GM12878 (cell line): ENCODE results near the gene GRAMD1C. TPM values are rescaled to one million over a fixed set of nuclear protein-coding genes. Genes with fewer than 3 reads are reported as not detected.

Experiments
- ATAC-seq: fragments of 200-7000 bp; cut with Tn5 transposase; 3 replicates; pipeline ENCODE4 v1.9.1; 2020; ENCODE audit warnings: mild to moderate bottlenecking, moderate library complexity
- BruUV-seq: library from RNA; stranded (reverse); fragments of 400-500 nt; replicated peaks from 2 replicates; lab custom pipeline; 2021; lab: Mats Ljungman, UMichigan
- CTCF ChIA-PET: fragments of 300-600 bp; sonication (Branson Sonifier 250); formaldehyde crosslinking; extraction: SDS; loops from one replicate; lab custom pipeline; 2021; ENCODE audit warnings: inconsistent platforms; lab: Yijun Ruan, JAX
- POLR2A ChIA-PET: fragments of 350-600 bp; formaldehyde crosslinking; extraction: SDS; loops from one replicate; lab custom pipeline; 2021; ENCODE audit warnings: inconsistent platforms; lab: Charles Lee
- RAD21 ChIA-PET: fragments of 300-600 bp; sonication (Branson Sonifier 250); formaldehyde crosslinking; loops from one replicate; lab custom pipeline; 2023; ENCODE audit warnings: antibody characterized with exemption; ENCODE audit not compliant: unreplicated experiment; lab: Charles Lee
- SMC1A ChIA-PET: fragments of 300-600 bp; sonication (Branson Sonifier 250); formaldehyde crosslinking; loops from one replicate; lab custom pipeline; 2023; ENCODE audit not compliant: unreplicated experiment, uncharacterized antibody; lab: Charles Lee
- DNase-seq: peaks from one replicate; pipeline ENCODE4 v3.0.0-alpha.2; 2011; ENCODE audit warnings: low read depth, low spot score
- FAIRE-seq: peaks from 3 replicates; lab custom pipeline; 2011; peaks lifted over from hg19 to GRCh38; lab: Jason Lieb, UNC
- H2AFZ ChIP-seq: 2 replicates; pipeline ENCODE4 v1.6.0; 2011; ENCODE audit warnings: low read depth, low read length, control low read depth; ENCODE audit not compliant: control insufficient read depth
- H3K27ac ChIP-seq: 2 replicates; pipeline ENCODE4 v1.5.1; 2011; ENCODE audit warnings: control low read depth; ENCODE audit not compliant: control insufficient read depth, insufficient read depth
- H3K27me3 ChIP-seq, 2 experiments: replicated peaks in 1 of 2; 2 replicates each; pipeline versions ENCODE4 v1.6.0 to v1.6.1; 2011; ENCODE audit warnings: low read length in 1 of 2; ENCODE audit not compliant: control insufficient read depth in 2 of 2, insufficient read depth in 2 of 2
- H3K36me3 ChIP-seq, 2 experiments: 2 replicates each; pipeline ENCODE4 v1.5.1; 2011; ENCODE audit warnings: low read length in 1 of 2; ENCODE audit not compliant: control insufficient read depth in 2 of 2, insufficient read depth in 2 of 2
- H3K4me1 ChIP-seq: 2 replicates; pipeline ENCODE4 v1.6.1; 2011; ENCODE audit warnings: mild to moderate bottlenecking, low read length, moderate library complexity, mixed read lengths; ENCODE audit not compliant: control insufficient read depth, insufficient read depth
- H3K4me2 ChIP-seq: 2 replicates; pipeline ENCODE4 v1.6.0; 2011; ENCODE audit warnings: control low read depth; ENCODE audit not compliant: control insufficient read depth, insufficient read depth
- H3K4me3 ChIP-seq: fragments of 200-600 bp; sonication (generic); 2 replicates; pipeline ENCODE4 v1.5.1; 2016
- H3K79me2 ChIP-seq: 2 replicates; pipeline ENCODE4 v1.6.0; 2011; ENCODE audit warnings: low read length; ENCODE audit not compliant: control insufficient read depth, insufficient read depth
- H3K9ac ChIP-seq: 2 replicates; pipeline ENCODE4 v1.8.0; 2011; ENCODE audit warnings: low read length, control low read depth, mixed read lengths; ENCODE audit not compliant: control insufficient read depth, insufficient read depth
- H3K9me3 ChIP-seq: replicated peaks from 3 replicates; pipeline ENCODE4 v1.5.1; 2011; ENCODE audit warnings: mild to moderate bottlenecking, low read length; ENCODE audit not compliant: control insufficient read depth, insufficient read depth
- H4K20me1 ChIP-seq: 2 replicates; pipeline ENCODE4 v1.6.0; 2011; ENCODE audit not compliant: control insufficient read depth, insufficient read depth
- ASH2L ChIP-seq: fragments of 300-600, 200-600 bp; sonication (generic); IDR thresholded peaks from 2 replicates; pipeline ENCODE4 v1.6.1; 2017; ENCODE audit warnings: low read depth, mild to moderate bottlenecking, borderline replicate concordance
- EGR1 ChIP-seq, 2 experiments: IDR thresholded peaks; 1 replicate in 1 of 2; 2 replicates in 1 of 2; pipeline ENCODE4 v1.6.1; 2011 to 2012; ENCODE audit warnings: low read depth in 2 of 2, low read length in 2 of 2, borderline replicate concordance in 1 of 2, mild to moderate bottlenecking in 1 of 2, moderate library complexity in 1 of 2
- IKZF2 ChIP-seq, 2 experiments: fragments of 450-650 bp; IDR thresholded peaks; 2 replicates each; pipeline ENCODE4 v1.6.1; 2017; ENCODE audit warnings: mild to moderate bottlenecking in 2 of 2, moderate library complexity in 2 of 2
- KLF5 ChIP-seq: fragments of 450-650 bp; IDR thresholded peaks from 2 replicates; pipeline ENCODE4 v1.6.1; 2014; ENCODE audit warnings: mild to moderate bottlenecking; ENCODE audit not compliant: partially characterized antibody
- NRF1 ChIP-seq: conservative IDR thresholded peaks from 2 replicates; pipeline ENCODE4 v1.6.1; 2011; ENCODE audit warnings: mild to moderate bottlenecking, low read depth, low read length, improper control_type of control experiment
- RAD51 ChIP-seq: fragments of 450-650 bp; IDR thresholded peaks from 2 replicates; pipeline ENCODE4 v1.6.1; 2016; ENCODE audit warnings: moderate library complexity, mild to moderate bottlenecking, inconsistent platforms
- TBL1XR1 ChIP-seq: IDR thresholded peaks from 2 replicates; pipeline ENCODE4 v1.6.1; 2012; ENCODE audit warnings: low read depth, low read length, improper control_type of control experiment
- TCF12 ChIP-seq: IDR thresholded peaks from 2 replicates; pipeline ENCODE4 v1.6.1; 2011; ENCODE audit warnings: low read depth, mild to moderate bottlenecking, low read length
- ZSCAN29 ChIP-seq: fragments of 450-650 bp; IDR thresholded peaks from 2 replicates; pipeline ENCODE4 v1.6.1; 2017; ENCODE audit warnings: mild to moderate bottlenecking, moderate library complexity
- WGBS: methylation state at CpG from one replicate; pipeline ENCODE4 v1.1.6; 2016; ENCODE audit warnings: low lambda C conversion rate; ENCODE audit not compliant: insufficient replicate concordance, insufficient coverage; ENCODE audit errors: missing lambda C conversion rate; 5-methylcytosine and 5-hydroxymethylcytosine counted together
- in situ Hi-C: fragments of 300-500 bp; cut with MboI; formaldehyde crosslinking; loops from 9 replicates; pipeline ENCODE4 v1.14.3; 2018; ENCODE audit warnings: mixed read lengths
- intact Hi-C: fragments of 100-400 bp; cut with micrococcal nuclease; formaldehyde crosslinking; loops from one replicate; pipeline ENCODE4 v1.14.2; 2022; ENCODE audit not compliant: unreplicated experiment
- polyA plus RNA-seq, 11 experiments: library from polyadenylated mRNA; depleted of rRNA in 4 of 11; unstranded in 6 of 11; stranded (reverse) in 5 of 11; fragments of >200 nt; fragmentation: Nextera tagmentation in 4 of 11; fragmentation: Illumina TruSeq in 1 of 11; extraction: Ambion mirVana in 4 of 11; extraction: Trizol in 1 of 11; gene quantifications; 1 replicate in 1 of 11; 2 replicates in 10 of 11; pipeline versions ENCODE4 v1.2.1 to v1.2.3, GENCODE V29; 2011 to 2016; ENCODE audit warnings: inconsistent platforms in 2 of 11, missing spikeins in 2 of 11, low read depth in 1 of 11
- total RNA-seq, 4 experiments: library from RNA; depleted of rRNA in 3 of 4; stranded (reverse); fragments of >200 nt in 3 of 4; fragmentation: Illumina TruSeq in 1 of 4; extraction: Trizol in 1 of 4; gene quantifications; 2 replicates each; pipeline versions ENCODE4 v1.2.1 to v1.2.3, GENCODE V29; 2013 to 2021

Gene GRAMD1C
- total and polyA plus RNA-seq, 10 of the 15 experiments (the other 5 are each of a cell fraction or from before 2014, with no cell fraction given): 3.2 to 9.2 (median 5.5) TPM

DNA sequence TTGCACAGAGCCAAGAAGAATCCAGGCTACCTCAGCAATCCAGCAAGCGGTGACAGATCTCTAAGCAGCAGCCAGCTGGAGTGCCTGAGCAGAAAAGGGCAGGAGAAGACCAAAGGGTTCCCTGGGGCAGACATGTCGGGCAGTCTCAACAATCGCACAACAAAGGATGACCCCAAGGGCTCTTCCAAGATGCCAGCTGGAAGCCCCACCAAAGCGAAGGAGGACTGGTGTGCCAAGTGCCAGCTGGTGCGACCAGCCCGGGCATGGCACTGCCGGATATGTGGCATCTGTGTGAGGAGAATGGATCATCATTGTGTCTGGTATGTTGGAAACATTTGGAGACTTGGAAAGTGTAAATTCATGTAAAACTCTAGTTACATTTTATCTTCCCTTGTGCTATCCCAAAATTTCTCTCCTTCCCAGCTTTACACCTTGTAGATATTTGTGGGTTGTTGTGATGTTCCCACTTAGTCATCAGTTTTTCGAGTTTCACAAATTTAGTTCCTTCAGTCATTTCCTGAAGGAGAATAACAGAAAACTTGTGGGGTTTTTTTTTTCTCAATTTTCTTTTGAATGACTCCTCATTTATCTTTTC is 115.6 kb downstream of the GRAMD1C start (continued):
- no peak for TF ChIP-seq KLF5
- TF ChIP-seq TBL1XR1: no peak
- no peak for TF ChIP-seq TCF12
- no peak for TF ChIP-seq NRF1
- TF ChIP-seq IKZF2 (IDR thresholded peaks at IDR 0.05): no peak
- no peak for TF ChIP-seq RAD51
- TF ChIP-seq ZSCAN29: no peak
- no peak for TF ChIP-seq EGR1 (IDR thresholded peaks at IDR 0.05; ENCODE audit: borderline replicate concordance in 1 of 2, low read depth in 2 of 2, low read length in 2 of 2)

GRCh38 chr3:113963879-113964278 is 125.3 kb downstream of the GRAMD1C start:
- BruUV-seq: no TSS peak
- DNase-seq: no peak
- in situ Hi-C loops (no loop called here), intact Hi-C loops (no loop called here)
- Histone ChIP-seq H3K9me3 (no peaks in the 10 kb centered on the region), H3K36me3 (no peaks in the 10 kb centered on the region), H3K27ac (no peak overlapping the region), H3K4me1 (no peaks in the 10 kb centered on the region), H3K27me3 (no peaks in the 10 kb centered on the region), H3K9ac (no peak overlapping the region), H3K4me3 (no peak overlapping the region), H2AFZ (no peak overlapping the region), H4K20me1 (no peaks in the 10 kb centered on the region), H3K79me2 (no peaks in the 10 kb centered on the region), H3K4me2 (no peak overlapping the region)
- TF ChIP-seq ASH2L: no peak
- ChIA-PET SMC1A (interaction anchor here (1.4 kb wide), 1 partner anchor 11 kb away, joined by 3 read pairs; no protein-coding TSS in a partner anchor), POLR2A (no interaction called here), RAD21 (interaction anchor here (0.7 kb wide), 1 partner anchor 861 kb away, joined by 3 read pairs; no protein-coding TSS in a partner anchor), CTCF (no interaction called here)
- ATAC-seq: no peak
- WGBS: 47% methylated on average over 3 of the region's 3 CpGs
- no peak for FAIRE-seq
